ENCODE results near the gene EEPD1.

- TF ChIP-seq ZNF565 (CRISPR knock-in tag; conservative IDR thresholded peaks at IDR 0.05; ENCODE audit: low read depth) (no peak), ARNTL (CRISPR knock-in tag; IDR thresholded peaks at IDR 0.05; ENCODE audit: borderline replicate concordance, low read depth) (no peak), ZFP30 (CRISPR knock-in tag; IDR thresholded peaks at IDR 0.05) (no peak), POU6F1 (CRISPR knock-in tag; IDR thresholded peaks at IDR 0.05; ENCODE audit: borderline replicate concordance, low read depth) (no peak), TSHZ2 (CRISPR knock-in tag; IDR thresholded peaks at IDR 0.05) (no peak), TCF4 (CRISPR knock-in tag; IDR thresholded peaks at IDR 0.05; ENCODE audit: borderline replicate concordance) (no peak)
Measured at GRCh38 chr7:36188266-36188665, 35.2 kb downstream of the EEPD1 start.

All from SK-N-SH treated with all-trans-retinoic acid at 6 μM for 48 hours (cell line).